Loucy (cell line): ENCODE results near the gene KDM7A.

Experiments
- H2AFZ ChIP-seq: fragments of 200-600 bp; sonication (generic); 2 replicates; pipeline ENCODE4 v1.6.0; 2016; ENCODE audit warnings: antibody characterized with exemption, mild to moderate bottlenecking, low read length, moderate library complexity
- H3F3A ChIP-seq: fragments of 200-600 bp; 2 replicates; pipeline ENCODE4 v1.6.0; 2016; ENCODE audit warnings: antibody characterized with exemption, low read depth, mild to moderate bottlenecking
- H3K27me3 ChIP-seq: fragments of 200-600 bp; sonication (generic); 2 replicates; pipeline ENCODE4 v1.6.1; 2014; ENCODE audit warnings: low read length, mild to moderate bottlenecking; ENCODE audit not compliant: insufficient read depth, poor library complexity, severe bottlenecking
- H3K36me3 ChIP-seq: fragments of 200-600 bp; sonication (generic); 2 replicates; pipeline ENCODE4 v1.6.1; 2016; ENCODE audit warnings: low read length; ENCODE audit not compliant: insufficient read depth
- H3K4me1 ChIP-seq: fragments of 200-600 bp; sonication (generic); 2 replicates; pipeline ENCODE4 v1.5.1; 2014; ENCODE audit warnings: low read length, mild to moderate bottlenecking; ENCODE audit not compliant: insufficient read depth, poor library complexity, severe bottlenecking
- H3K4me2 ChIP-seq: fragments of 200-600 bp; sonication (generic); 2 replicates; pipeline ENCODE4 v1.6.0; 2014; ENCODE audit warnings: antibody characterized with exemption, low read length, low read depth, mild to moderate bottlenecking; ENCODE audit not compliant: poor library complexity, severe bottlenecking
- H3K4me3 ChIP-seq: fragments of 200-600 bp; sonication (generic); 2 replicates; pipeline ENCODE4 v1.5.1; 2014; ENCODE audit warnings: low read length, mild to moderate bottlenecking, mixed read lengths; ENCODE audit not compliant: poor library complexity, severe bottlenecking
- H3K79me2 ChIP-seq: fragments of 200-600 bp; sonication (generic); 2 replicates; pipeline ENCODE4 v1.6.1; 2014; ENCODE audit warnings: low read length; ENCODE audit not compliant: insufficient read depth
- H3K9ac ChIP-seq: fragments of 200-600 bp; sonication (generic); 2 replicates; pipeline ENCODE4 v1.6.0; 2014; ENCODE audit warnings: mild to moderate bottlenecking, low read depth, low read length, moderate library complexity; ENCODE audit not compliant: poor library complexity, severe bottlenecking
- H3K9me2 ChIP-seq: fragments of 200-600 bp; sonication (generic); replicated peaks from 2 replicates; pipeline ENCODE4 v1.6.1; 2016; ENCODE audit warnings: low read depth, low read length, mixed read lengths
- H3K9me3 ChIP-seq: fragments of 200-600 bp; sonication (generic); 2 replicates; pipeline ENCODE4 v1.6.1; 2014; ENCODE audit warnings: mild to moderate bottlenecking, antibody characterized with exemption, low read length, low read depth; ENCODE audit not compliant: insufficient read depth
- H4K20me1 ChIP-seq: fragments of 200-600 bp; sonication (generic); 2 replicates; pipeline ENCODE4 v1.6.0; 2014; ENCODE audit warnings: antibody characterized with exemption, low read length, mild to moderate bottlenecking; ENCODE audit not compliant: insufficient read depth, poor library complexity, severe bottlenecking
- CTCF ChIP-seq: fragments of 200-600 bp; sonication (generic); conservative IDR thresholded peaks from 2 replicates; pipeline ENCODE4 v1.5.1; 2014; ENCODE audit warnings: mild to moderate bottlenecking, antibody characterized with exemption, low read length
- EZH2phosphoT487 ChIP-seq: fragments of 200-600 bp; IDR thresholded peaks from 2 replicates; pipeline ENCODE4 v1.6.1; 2018; ENCODE audit warnings: antibody characterized with exemption, mild to moderate bottlenecking, moderate library complexity, borderline replicate concordance

The KDM7A gene

GRCh38 chr7:140039066-140039465, 137.7 kb downstream of the KDM7A start:
- H4K20me1 ChIP-seq: no peaks in the 10 kb centered on the region

GRCh38 chr7:140036224-140036962, 140.4 kb downstream of the KDM7A start:
- Histone ChIP-seq H3K9me3 (no peaks in the 10 kb centered on the region), H3K27me3 (no peaks in the 10 kb centered on the region), H3K79me2 (no peaks in the 10 kb centered on the region), H3K36me3 (peaks cover 48% of the 10 kb centered on the region), H2AFZ (no peak overlapping the region), H4K20me1 (no peaks in the 10 kb centered on the region), H3K9ac (no peak overlapping the region), H3K4me3 (no peak overlapping the region), H3F3A (no peaks in the 10 kb centered on the region), H3K4me2 (no peak overlapping the region), H3K9me2 (no peaks in the 10 kb centered on the region), H3K4me1 (peaks cover 6% of the 10 kb centered on the region)
- TF ChIP-seq CTCF: no peak
- no peak for TF ChIP-seq EZH2phosphoT487

More at GRCh38 chr7:140039066-140039465, 137.7 kb downstream of the KDM7A start:
- Histone ChIP-seq H3K4me2 (no peak overlapping the region), H3K9me3 (no peaks in the 10 kb centered on the region), H3K9me2 (no peaks in the 10 kb centered on the region), H3K9ac (no peak overlapping the region), H2AFZ (no peak overlapping the region), H3K36me3 (peaks cover 43% of the 10 kb centered on the region), H3F3A (no peaks in the 10 kb centered on the region), H3K4me3 (no peak overlapping the region), H3K4me1 (peaks cover 6% of the 10 kb centered on the region), H3K79me2 (no peaks in the 10 kb centered on the region), H3K27me3 (no peaks in the 10 kb centered on the region)
- TF ChIP-seq CTCF (no peak), EZH2phosphoT487 (no peak)

- Histone ChIP-seq H3F3A (no peaks in the 10 kb centered on the region), H2AFZ (no peak overlapping the region), H3K36me3 (peaks cover 49% of the 10 kb centered on the region), H3K4me2 (no peak overlapping the region), H3K9ac (no peak overlapping the region), H3K27me3 (no peaks in the 10 kb centered on the region), H3K9me3 (no peaks in the 10 kb centered on the region), H3K4me3 (no peak overlapping the region), H4K20me1 (no peaks in the 10 kb centered on the region), H3K79me2 (no peaks in the 10 kb centered on the region), H3K4me1 (peaks cover 6% of the 10 kb centered on the region), H3K9me2 (no peaks in the 10 kb centered on the region)
- no peak for TF ChIP-seq EZH2phosphoT487
- TF ChIP-seq CTCF: no peak
These were observed 141.2 kb downstream of the KDM7A start for GRCh38 chr7:140035400-140036223.
